Globus pallidus (tissue), 1 donor: ENCODE data around the gene MROH9.

Source experiments
- DNase-seq: peaks from one replicate; pipeline ENCODE4 v3.0.0-alpha.2; 2015; ENCODE audit warnings: low spot score

The MROH9 gene

GRCh38 chr1:170970256-170970655, 34.9 kb downstream of the MROH9 start:
- no peak for DNase-seq

- no peak for DNase-seq
Measured at GRCh38 chr1:170978371-170978910, 43.1 kb downstream of the MROH9 start.

GRCh38 chr1:170985406-170985805, 50.1 kb downstream of the MROH9 start:
- no peak for DNase-seq

GRCh38 chr1:170986901-170987300, 51.6 kb downstream of the MROH9 start:
- no peak for DNase-seq

GRCh38 chr1:170987424-170987823, 52.1 kb downstream of the MROH9 start:
- no peak for DNase-seq

- DNase-seq, result no peak
Measured at GRCh38 chr1:170993151-170993550, 57.8 kb downstream of the MROH9 start.

GRCh38 chr1:170993717-170994116, 58.4 kb downstream of the MROH9 start:
- DNase-seq, result no peak

GRCh38 chr1:171014880-171015279, 79.5 kb downstream of the MROH9 start:
- no peak for DNase-seq

GRCh38 chr1:171017426-171017825, 82.1 kb downstream of the MROH9 start:
- no peak for DNase-seq

- DNase-seq, result peak; percentile 24
Measured at GRCh38 chr1:171019971-171020370, 84.6 kb downstream of the MROH9 start.

GRCh38 chr1:171032822-171033702, 97.7 kb downstream of the MROH9 start:
- DNase-seq, result no peak

GRCh38 chr1:171037626-171038025, 102.3 kb downstream of the MROH9 start:
- DNase-seq, result no peak

GRCh38 chr1:171038284-171038683, 103.0 kb downstream of the MROH9 start:
- no peak for DNase-seq

GRCh38 chr1:171048014-171048413, 112.7 kb downstream of the MROH9 start:
- no peak for DNase-seq

- no peak for DNase-seq
Measured at GRCh38 chr1:171052977-171053376, 117.6 kb downstream of the MROH9 start.

GRCh38 chr1:171055966-171056643, 120.8 kb downstream of the MROH9 start:
- no peak for DNase-seq

- DNase-seq, result no peak
Measured at GRCh38 chr1:171061425-171062143, 126.2 kb downstream of the MROH9 start.

- no peak for DNase-seq
Measured at GRCh38 chr1:171062902-171063301, 127.6 kb downstream of the MROH9 start.

GRCh38 chr1:171075041-171075440, 139.7 kb downstream of the MROH9 start:
- no peak for DNase-seq

- peak; percentile 20 for DNase-seq
Measured at GRCh38 chr1:171081314-171081753, 146.0 kb downstream of the MROH9 start.

- peak; percentile 50 for DNase-seq
Measured at GRCh38 chr1:171081763-171082201, 146.4 kb downstream of the MROH9 start.

- DNase-seq, result no peak
Measured at GRCh38 chr1:171082606-171083005, 147.3 kb downstream of the MROH9 start.
